Hepatocyte (in vitro differentiated cells): ENCODE results near the gene SLC35A3.

Experiments
- CTCF ChIP-seq: fragments of 200-600 bp; sonication (generic); IDR thresholded peaks from 2 replicates; pipeline ENCODE4 v1.5.1; 2016; ENCODE audit warnings: antibody characterized with exemption, mild to moderate bottlenecking; ENCODE audit not compliant: poor library complexity
- EZH2 ChIP-seq: fragments of 200-600 bp; sonication (generic); IDR thresholded peaks from 2 replicates; pipeline ENCODE4 v1.6.1; 2016; ENCODE audit warnings: antibody characterized with exemption, mild to moderate bottlenecking, borderline replicate concordance
- EZH2phosphoT487 ChIP-seq: fragments of 200-600 bp; sonication (generic); IDR thresholded peaks from one replicate; pipeline ENCODE4 v1.6.1; 2018; ENCODE audit warnings: antibody characterized with exemption, mild to moderate bottlenecking, low read depth, moderate library complexity; ENCODE audit not compliant: unreplicated experiment, severe bottlenecking

DNA sequence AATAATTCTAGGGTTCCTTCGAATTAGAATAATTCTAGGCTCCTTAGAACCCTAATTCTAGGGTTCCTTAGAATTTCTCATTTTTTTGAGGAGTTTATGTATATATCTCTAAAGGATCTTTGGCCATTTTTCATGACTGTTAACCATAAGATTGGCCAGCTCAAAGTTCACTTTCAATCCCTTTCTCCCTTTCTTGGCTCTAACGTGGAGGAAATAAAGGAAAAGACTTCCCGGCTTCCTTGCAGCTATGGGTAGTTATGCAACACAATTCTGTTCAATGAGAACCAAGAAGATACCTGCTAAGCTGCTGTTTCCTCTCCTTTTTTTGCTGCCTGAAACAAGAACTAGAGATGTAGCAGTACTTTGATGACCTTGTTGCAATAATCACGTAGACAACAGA, 27.2 kb downstream of the SLC35A3 start:
- TF ChIP-seq EZH2, result no peak
- TF ChIP-seq CTCF, result no peak
- no peak for TF ChIP-seq EZH2phosphoT487
